Ovary (tissue), 9 donors: ENCODE data around the gene RNF14. TPM values are rescaled to one million over a fixed set of nuclear protein-coding genes. Genes with fewer than 3 reads are reported as not detected.

Source experiments
- DNase-seq, 5 donors: peaks; one replicate each; pipeline ENCODE4 v3.0.0-alpha.2; 2019 to 2020
- H3K27ac ChIP-seq, 2 donors: fragments of 200-600 bp; one replicate each; pipeline versions ENCODE4 v1.5.1 to v1.8.0; 2019 to 2022
- H3K27me3 ChIP-seq: fragments of 200-600 bp; one replicate; pipeline ENCODE4 v1.8.0; 2022
- H3K36me3 ChIP-seq: fragments of 200-600 bp; sonication (generic); one replicate; pipeline ENCODE4 v1.5.1; 2019
- H3K4me1 ChIP-seq: one replicate; pipeline ENCODE4 v1.8.1; 2013; ENCODE audit warnings: mild to moderate bottlenecking, moderate library complexity; ENCODE audit not compliant: insufficient read depth
- H3K4me3 ChIP-seq: fragments of 200-600 bp; sonication (generic); one replicate; pipeline ENCODE4 v1.5.1; 2017
- H3K9me3 ChIP-seq, 2 donors: fragments of 200-600 bp in 1 of 2; sonication (generic) in 1 of 2; one replicate each; pipeline versions ENCODE4 v1.5.1 to v1.8.1; 2013 to 2019; ENCODE audit warnings: mild to moderate bottlenecking in 1 of 2, moderate library complexity in 1 of 2
- CTCF ChIP-seq, 3 donors: fragments of 450-650 bp in 2 of 3; fragments of 200-600 bp in 1 of 3; IDR thresholded peaks; one replicate each; pipeline versions ENCODE4 v1.5.1 to v1.8.0; 2016 to 2022; ENCODE audit warnings: antibody characterized with exemption in 3 of 3, mild to moderate bottlenecking in 1 of 3
- EP300 ChIP-seq: sonication (generic); formaldehyde crosslinking; IDR thresholded peaks from one replicate; pipeline ENCODE4 v1.6.1; 2017; ENCODE audit warnings: antibody characterized with exemption
- POLR2A ChIP-seq: fragments of 450-650 bp; IDR thresholded peaks from one replicate; pipeline ENCODE4 v1.6.1; 2017; ENCODE audit warnings: antibody characterized with exemption, mild to moderate bottlenecking, moderate library complexity
- WGBS, 3 donors: extraction: QIAGEN DNeasy Blood & Tissue Kit in 1 of 3; methylation state at CpG; one replicate each; pipeline versions ENCODE4 v1.1.5 to v1.1.7; 2013 to 2017; 5-methylcytosine and 5-hydroxymethylcytosine counted together
- intact Hi-C, 4 donors: fragments of 100-400 bp; cut with DNase I; formaldehyde crosslinking; loops; one replicate each; pipeline versions ENCODE4 v1.11.0 to v1.15.1; 2022 to 2023
- polyA plus RNA-seq, 2 donors: library from polyadenylated mRNA; stranded (reverse); fragments of 200-250 nt in 1 of 2; fragments of 350-450 nt in 1 of 2; fragmentation: Illumina TruSeq in 1 of 2; extraction: RNeasy Lipid Tissue Mini Kit (QIAGEN cat#74804) in 1 of 2; gene quantifications; one replicate each; pipeline ENCODE4 v1.2.3, GENCODE V29; 2013 to 2014
- total RNA-seq, 7 donors: library from RNA; depleted of rRNA in 2 of 7; stranded (reverse); fragments of >200 nt in 2 of 7; fragmentation: NEBNext Ultra II Directional in 3 of 7; extraction: Animal tissue kit (Norgen Biotek cat#: 25700) in 3 of 7; gene quantifications; one replicate each; pipeline versions ENCODE4 v1.1.0 to v1.2.4, GENCODE V29; 2016 to 2023
- donor health status: DM: no; HTN: no; CAD: no; lungs with moderate emphysema.
- donor health status: DM: no; HTN: no; CAD: no.
- donor health status: Bipolar disorder and iron deficiency.
- donor health status: DM: yes; HTN: yes; CAD: no.
- donor health status: DM: no; HTN: no; CAD: no.
- donor health status: DM: yes; HTN: yes; CAD: no.

RNF14 gene
- total and polyA plus RNA-seq, 9 donors: 26.0 to 74.9 (median 42.6) TPM

DNA sequence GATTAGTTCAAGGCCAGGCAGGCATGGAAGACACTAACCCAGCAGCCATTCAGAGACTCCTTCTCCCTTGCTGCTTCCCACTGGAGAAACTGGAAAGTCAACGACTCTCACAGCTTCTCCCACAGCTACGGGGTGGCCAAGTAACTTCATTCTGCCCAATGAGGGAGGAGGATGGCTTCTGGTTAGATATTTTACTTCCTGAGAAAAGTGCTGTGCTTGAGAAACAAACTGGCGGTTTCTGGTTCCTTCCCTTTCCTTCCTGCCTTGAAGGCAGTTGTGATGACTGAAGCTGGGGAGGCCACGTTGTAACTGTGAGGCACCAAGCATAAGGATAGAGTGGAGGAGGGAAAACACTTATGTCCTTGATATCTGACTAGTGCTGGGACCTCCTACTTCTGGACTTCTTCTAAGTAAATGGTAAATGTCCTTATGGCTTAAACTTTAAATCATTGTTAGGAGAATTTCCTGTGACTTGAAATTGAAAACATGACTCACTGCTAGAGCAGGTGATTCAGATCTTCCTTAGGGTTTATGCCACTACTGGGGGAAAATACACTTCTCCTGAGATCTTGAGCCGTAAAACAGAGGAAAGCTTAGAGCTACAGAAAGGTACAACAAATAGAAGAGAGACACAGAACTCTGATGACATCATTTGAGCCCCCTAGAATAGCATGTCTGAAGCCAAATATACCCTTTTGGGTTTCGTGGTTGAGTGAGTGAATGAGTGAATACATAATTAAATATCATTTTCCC, 47.1 kb downstream of the RNF14 start:
- WGBS, 3 donors: 73 to 77% (median 77%) methylated on average over 6 of the region's 6 CpGs
- Histone ChIP-seq H3K27ac (no peak overlapping the region), H3K9me3 (no peaks in the 10 kb centered on the region), H3K4me1 (no peaks in the 10 kb centered on the region), H3K27me3 (no peaks in the 10 kb centered on the region), H3K4me3 (no peak overlapping the region), H3K36me3 (no peaks in the 10 kb centered on the region)
- intact Hi-C loops: loop anchor here in 1 of 4 donors (10.0 kb wide), 2 partner anchors 89 to 129 kb away; partner anchors contain the start of gene NDFIP1
- no peak for TF ChIP-seq CTCF (IDR thresholded peaks at IDR 0.05)
- TF ChIP-seq EP300: no peak
- TF ChIP-seq POLR2A: no peak
- DNase-seq: no peak

- no peaks in the 10 kb centered on the region for H3K4me1 ChIP-seq
- no peaks in the 10 kb centered on the region for H3K27me3 ChIP-seq
- TF ChIP-seq EP300 (no peak), POLR2A (no peak), CTCF (IDR thresholded peaks at IDR 0.05) (no peak)
- no peaks in the 10 kb centered on the region for H3K9me3 ChIP-seq
- H3K27ac ChIP-seq: no peak overlapping the region
- intact Hi-C loops: loop anchor here in 1 of 4 donors (10.0 kb wide), 2 partner anchors 88 to 128 kb away; partner anchors contain the start of gene NDFIP1
- no peak overlapping the region for H3K4me3 ChIP-seq
- DNase-seq: no peak
- no peaks in the 10 kb centered on the region for H3K36me3 ChIP-seq
- WGBS, 3 donors: 84 to 88% (median 85%) methylated on average over 4 of the region's 4 CpGs
These were observed 47.7 kb downstream of the RNF14 start for GRCh38 chr5:142016556-142016955.

DNA sequence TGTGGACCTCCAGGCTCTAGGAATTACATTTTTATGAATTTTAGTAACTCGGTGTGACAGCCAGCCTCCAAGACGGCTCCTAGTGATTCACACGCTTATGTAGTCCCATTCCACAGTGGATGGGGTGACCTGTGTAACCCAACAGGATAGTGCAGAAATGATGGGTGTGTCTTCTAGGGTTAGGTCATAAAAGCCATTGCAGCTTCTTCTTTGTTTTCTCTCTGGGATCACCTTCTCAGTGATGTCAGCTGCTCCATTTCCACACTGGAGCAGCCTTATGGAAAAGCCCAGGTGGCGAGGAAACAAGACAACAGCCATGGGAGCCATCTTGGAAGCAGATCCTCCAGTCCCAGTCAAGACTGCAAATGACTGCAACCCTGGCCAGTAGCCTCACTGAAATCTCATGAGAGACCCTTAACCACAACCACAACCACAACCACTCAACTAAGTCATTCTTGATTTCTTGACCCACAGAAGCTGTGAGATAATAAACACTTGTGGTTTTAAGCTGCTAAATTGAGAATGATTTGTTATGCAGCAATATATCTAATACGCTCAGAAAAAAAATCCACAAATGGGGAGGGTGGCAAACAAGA, 49.0 kb downstream of the RNF14 start:
- no peak overlapping the region for H3K27ac ChIP-seq
- H3K4me3 ChIP-seq: no peak overlapping the region
- WGBS, 3 donors: 91 to 94% (median 92%) methylated on average over 5 of the region's 5 CpGs
- no peak for DNase-seq
- H3K27me3 ChIP-seq: no peaks in the 10 kb centered on the region
- H3K36me3 ChIP-seq: no peaks in the 10 kb centered on the region
- TF ChIP-seq EP300 (no peak), CTCF (IDR thresholded peaks at IDR 0.05) (no peak), POLR2A (no peak)
- H3K9me3 ChIP-seq: no peaks in the 10 kb centered on the region
- no peaks in the 10 kb centered on the region for H3K4me1 ChIP-seq
- intact Hi-C loops: loop anchor here in 1 of 4 donors (10.0 kb wide), 2 partner anchors 87 to 127 kb away; partner anchors contain the start of gene NDFIP1

DNA sequence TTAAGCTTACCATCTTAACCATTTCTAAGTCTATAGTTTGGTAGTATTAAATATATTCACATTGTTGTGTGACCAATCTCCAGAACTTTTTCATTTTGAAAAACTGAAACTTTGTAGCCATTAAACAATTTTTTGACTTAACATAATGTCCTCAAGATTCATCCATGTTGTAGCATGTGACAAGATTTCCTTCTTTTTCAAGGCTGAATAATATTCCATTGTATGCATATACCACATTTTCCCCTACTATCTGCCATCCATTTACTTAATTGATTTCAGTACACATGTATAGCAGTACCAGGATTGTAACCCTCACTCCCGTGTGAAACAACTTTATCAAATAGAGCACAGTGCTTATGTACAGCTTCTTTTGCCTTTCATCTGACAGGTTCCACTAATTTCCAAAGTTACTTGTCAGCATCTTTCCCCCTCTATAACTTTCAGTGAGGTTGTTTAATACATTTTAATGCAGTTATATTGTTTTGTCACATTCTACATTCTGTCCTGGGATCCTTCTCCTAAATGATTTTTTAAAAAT, 51.3 kb downstream of the RNF14 start:
- DNase-seq: no peak
- Histone ChIP-seq H3K27ac (no peak overlapping the region), H3K36me3 (no peaks in the 10 kb centered on the region), H3K9me3 (no peaks in the 10 kb centered on the region), H3K27me3 (no peaks in the 10 kb centered on the region), H3K4me1 (no peaks in the 10 kb centered on the region), H3K4me3 (no peak overlapping the region)
- WGBS, 3 donors: 77 to 89% (median 87%) methylated on average over 1 of the region's 1 CpG
- TF ChIP-seq EP300: no peak
- intact Hi-C loops: no loop called here

GRCh38 chr5:142023836-142024235, 54.9 kb downstream of the RNF14 start:
- intact Hi-C loops: no loop called here
- no peaks in the 10 kb centered on the region for H3K36me3 ChIP-seq
- H3K9me3 ChIP-seq: no peaks in the 10 kb centered on the region
- H3K27me3 ChIP-seq: no peaks in the 10 kb centered on the region
- H3K4me1 ChIP-seq: no peaks in the 10 kb centered on the region
- no peak for DNase-seq
- H3K27ac ChIP-seq: no peak overlapping the region
- TF ChIP-seq CTCF (IDR thresholded peaks at IDR 0.05): no peak
- TF ChIP-seq POLR2A: no peak
- TF ChIP-seq EP300: no peak
- WGBS, 3 donors: 84 to 87% (median 84%) methylated on average over 6 of the region's 6 CpGs
- H3K4me3 ChIP-seq: no peak overlapping the region
